Gastroesophageal sphincter (tissue), 3 donors: ENCODE results near the gene IQGAP3.

Source experiments
- CTCF ChIP-seq, 4 experiments: fragments of 200-600 bp in 2 of 4; fragments of 450-650 bp in 2 of 4; sonication (generic) in 1 of 4; IDR thresholded peaks; one replicate each; pipeline ENCODE4 v1.5.1; 2017 to 2019; ENCODE audit warnings: antibody characterized with exemption in 4 of 4, mild to moderate bottlenecking in 2 of 4, moderate library complexity in 2 of 4
- EP300 ChIP-seq: sonication (generic); formaldehyde crosslinking; IDR thresholded peaks from one replicate; pipeline ENCODE4 v1.6.1; 2017; ENCODE audit warnings: antibody characterized with exemption, mild to moderate bottlenecking
- POLR2A ChIP-seq, 2 donors: fragments of 450-650 bp; IDR thresholded peaks; one replicate each; pipeline ENCODE4 v1.6.1; 2017; ENCODE audit warnings: antibody characterized with exemption in 2 of 2, mild to moderate bottlenecking in 2 of 2, moderate library complexity in 1 of 2
- POLR2AphosphoS5 ChIP-seq: sonication (generic); formaldehyde crosslinking; IDR thresholded peaks from one replicate; pipeline ENCODE4 v1.6.1; 2017; ENCODE audit warnings: antibody characterized with exemption

GRCh38 chr1:156574039-156574633 is 1.8 kb upstream of the IQGAP3 start:
- TF ChIP-seq POLR2A (IDR thresholded peaks at IDR 0.05) = no peak
- no peak for TF ChIP-seq CTCF (IDR thresholded peaks at IDR 0.05)
- no peak for TF ChIP-seq EP300
- TF ChIP-seq POLR2AphosphoS5 = no peak
